ENCODE data around the gene CYP46A1. TPM values are rescaled to one million over a fixed set of nuclear protein-coding genes. Genes with fewer than 3 reads are reported as not detected.
A peak's percentile ranks its signal among the peaks of the same experiment; 100 is the strongest.

The CYP46A1 gene
- total RNA-seq, 1 experiment from 2014 or later: 0.59 TPM

DNA sequence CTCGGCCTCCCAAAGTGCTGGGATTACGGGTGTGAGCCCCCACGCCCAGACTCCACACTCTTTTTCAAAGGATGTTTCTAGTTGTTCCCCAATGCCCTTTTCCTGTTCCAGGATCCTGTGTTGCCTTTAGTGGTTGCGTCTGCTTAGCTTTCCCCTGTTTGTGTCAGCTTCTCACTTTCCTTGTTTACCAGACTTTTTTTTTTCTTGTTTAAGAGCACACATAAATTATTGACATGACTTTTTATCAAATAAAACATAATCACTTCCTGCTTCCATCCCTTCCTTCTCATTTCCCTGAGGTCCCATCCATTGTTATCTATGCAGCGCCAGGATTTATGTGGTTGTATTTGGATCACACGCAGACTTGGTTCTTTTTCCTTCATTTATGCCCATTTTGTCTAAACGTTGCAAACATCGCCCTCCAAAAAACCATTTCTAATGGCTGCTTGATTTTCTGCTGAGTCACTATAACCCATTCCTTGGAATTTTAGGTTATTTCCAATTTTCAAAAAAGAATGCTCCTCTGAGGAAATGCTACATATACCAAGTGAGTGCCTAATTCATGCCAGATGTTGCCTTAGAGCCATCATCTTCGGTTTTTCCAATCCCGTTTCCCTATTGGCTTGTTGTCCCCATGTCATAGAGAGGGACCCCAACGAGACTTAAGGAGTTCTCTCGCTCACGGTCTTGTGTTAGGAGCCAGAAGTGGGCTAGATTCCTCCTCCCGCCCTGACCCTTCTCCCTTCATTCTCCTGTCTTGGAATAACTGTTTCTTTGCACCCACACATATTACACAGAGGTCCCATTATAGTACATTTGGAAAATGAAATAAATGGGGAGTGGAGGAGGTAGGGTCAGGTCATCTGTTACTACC, 13.5 kb upstream of the CYP46A1 start:
- H3K4me1 ChIP-seq (ENCODE audit: insufficient read depth, low read length): no peaks in the 10 kb centered on the region; the same call in 1 of the 2 replicates
- no peak overlapping the region for H3T11ph ChIP-seq (ENCODE audit: low read length)
- no peak overlapping the region for H2AK5ac ChIP-seq (ENCODE audit: insufficient read length, low read length)
- H3K79me1 ChIP-seq (ENCODE audit: insufficient read depth, low read depth, low read length, poor library complexity, severe bottlenecking): no peaks in the 10 kb centered on the region
- H3K4ac ChIP-seq (ENCODE audit: low read depth, low read length): no peak overlapping the region
- H3K79me2 ChIP-seq (ENCODE audit: insufficient read depth, low read length): no peaks in the 10 kb centered on the region
- H3K23ac ChIP-seq (ENCODE audit: insufficient read length, low read depth, low read length): no peak overlapping the region
- no peak overlapping the region for H3K56ac ChIP-seq (ENCODE audit: insufficient read length, low read depth, low read length)
- H4K20me1 ChIP-seq (ENCODE audit: control insufficient read depth, insufficient read depth, insufficient read length): no peaks in the 10 kb centered on the region
- no peak overlapping the region for H2BK120ac ChIP-seq (ENCODE audit: low read depth, low read length, poor library complexity, severe bottlenecking)
- no peak for DNase-seq
- H3K4me2 ChIP-seq (ENCODE audit: insufficient read depth, insufficient read length, low read length): no peak overlapping the region
- no peak overlapping the region for H2AFZ ChIP-seq (ENCODE audit: low read length)
- H3K4me1 Mint-ChIP-seq: peaks cover 51 to 58% of the 10 kb centered on the region in 2 experiments
- H4K91ac ChIP-seq (ENCODE audit: insufficient read length, low read depth, low read length): no peak overlapping the region
- H3K9ac ChIP-seq (ENCODE audit: extremely low read depth, insufficient read length, low read length): no peak overlapping the region
- H4K8ac ChIP-seq (replicated peaks; ENCODE audit: insufficient read length, low read depth, low read length): no peak overlapping the region
- no peak overlapping the region for H2BK15ac ChIP-seq (ENCODE audit: low read depth, low read length)
- H3K14ac ChIP-seq (ENCODE audit: insufficient read depth, low read length): no peak overlapping the region
- no peaks in the 10 kb centered on the region for H3K9me3 ChIP-seq (ENCODE audit: control insufficient read depth, low read depth, low read length)
- WGBS (ENCODE audit: extremely low coverage, insufficient read length, low lambda C conversion rate): no CpG with 5 or more reads among the region's 14 CpGs
- no peaks in the 10 kb centered on the region for H3K27me3 ChIP-seq (ENCODE audit: insufficient read depth, low read length)
- H3K36me3 Mint-ChIP-seq (ENCODE audit: insufficient read depth in 1 of 3, low read depth in 3 of 3): 0 out of 7 replicates have a peak, but pooled peaks cover 0 to 3% (median 0%) of the 10 kb centered on the region in 3 experiments
- H3K23me2 ChIP-seq (ENCODE audit: insufficient read length, low read depth, low read length, poor library complexity, severe bottlenecking): no peaks in the 10 kb centered on the region
- H3K27me3 Mint-ChIP-seq (ENCODE audit: low read depth): peaks cover 8% of the 10 kb centered on the region
- H3K27ac Mint-ChIP-seq: peak overlapping the region in 1 of 3 experiments; percentile 63; a peak in 2 of 7 replicates
- no peak overlapping the region for H2BK12ac ChIP-seq (ENCODE audit: insufficient read length, low read depth, low read length)
- H3K18ac ChIP-seq (ENCODE audit: insufficient read length, low read depth, low read length): no peak overlapping the region
- no peak overlapping the region for H2BK5ac ChIP-seq (ENCODE audit: insufficient read length, low read length)
- H3K27ac ChIP-seq (ENCODE audit: insufficient read length, low read depth, low read length): no peak overlapping the region
- no peak overlapping the region for H3K4me3 Mint-ChIP-seq
- TF ChIP-seq, protein P1, sequence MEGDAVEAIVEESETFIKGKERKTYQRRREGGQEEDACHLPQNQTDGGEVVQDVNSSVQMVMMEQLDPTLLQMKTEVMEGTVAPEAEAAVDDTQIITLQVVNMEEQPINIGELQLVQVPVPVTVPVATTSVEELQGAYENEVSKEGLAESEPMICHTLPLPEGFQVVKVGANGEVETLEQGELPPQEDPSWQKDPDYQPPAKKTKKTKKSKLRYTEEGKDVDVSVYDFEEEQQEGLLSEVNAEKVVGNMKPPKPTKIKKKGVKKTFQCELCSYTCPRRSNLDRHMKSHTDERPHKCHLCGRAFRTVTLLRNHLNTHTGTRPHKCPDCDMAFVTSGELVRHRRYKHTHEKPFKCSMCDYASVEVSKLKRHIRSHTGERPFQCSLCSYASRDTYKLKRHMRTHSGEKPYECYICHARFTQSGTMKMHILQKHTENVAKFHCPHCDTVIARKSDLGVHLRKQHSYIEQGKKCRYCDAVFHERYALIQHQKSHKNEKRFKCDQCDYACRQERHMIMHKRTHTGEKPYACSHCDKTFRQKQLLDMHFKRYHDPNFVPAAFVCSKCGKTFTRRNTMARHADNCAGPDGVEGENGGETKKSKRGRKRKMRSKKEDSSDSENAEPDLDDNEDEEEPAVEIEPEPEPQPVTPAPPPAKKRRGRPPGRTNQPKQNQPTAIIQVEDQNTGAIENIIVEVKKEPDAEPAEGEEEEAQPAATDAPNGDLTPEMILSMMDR (conservative IDR thresholded peaks at IDR 0.05): no peak
- no peak overlapping the region for H4K5ac ChIP-seq (ENCODE audit: insufficient read length, low read depth, low read length)
- no peaks in the 10 kb centered on the region; a peak in 1 of 5 replicates for H3K9me3 Mint-ChIP-seq
- no peak overlapping the region for H2BK20ac ChIP-seq (ENCODE audit: low read depth, low read length, poor library complexity, severe bottlenecking)

All from H9 (cell line).